DND-41 (cell line): ENCODE data around the gene TUBG1.

Experiments
- EZH2 ChIP-seq: IDR thresholded peaks from 3 replicates; pipeline ENCODE4 v1.6.1; 2012; ENCODE audit warnings: borderline replicate concordance, low read depth, mild to moderate bottlenecking, moderate library complexity, low read length, inconsistent platforms; ENCODE audit not compliant: severe bottlenecking
- TF ChIP-seq, protein P1 (sequence below): IDR thresholded peaks from 2 replicates; pipeline ENCODE4 v1.5.1; 2012; ENCODE audit warnings: borderline replicate concordance, low read length, moderate library complexity, mild to moderate bottlenecking; ENCODE audit not compliant: poor library complexity, severe bottlenecking; ENCODE audit errors: extremely low read depth

DNA sequence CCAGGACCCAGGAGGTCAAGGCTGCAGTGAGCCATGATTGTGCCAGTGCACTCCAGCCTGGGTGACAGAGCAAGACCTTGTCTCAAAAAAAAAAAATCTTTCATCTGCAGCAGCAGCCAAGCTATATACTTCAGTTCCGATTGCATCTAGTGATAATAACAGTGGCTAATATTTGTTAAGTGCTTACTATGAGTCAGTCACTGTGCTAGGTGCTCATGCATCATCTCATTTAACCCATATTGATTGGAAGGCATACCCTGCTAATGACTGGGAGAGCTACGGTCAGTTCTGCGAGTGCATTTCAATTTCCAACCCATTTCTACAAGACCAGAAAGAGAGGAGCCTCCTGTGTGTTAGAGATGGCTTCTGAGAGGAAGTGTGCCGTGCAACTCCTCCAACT is 41.9 kb downstream of the TUBG1 start:
- TF ChIP-seq, protein P1, sequence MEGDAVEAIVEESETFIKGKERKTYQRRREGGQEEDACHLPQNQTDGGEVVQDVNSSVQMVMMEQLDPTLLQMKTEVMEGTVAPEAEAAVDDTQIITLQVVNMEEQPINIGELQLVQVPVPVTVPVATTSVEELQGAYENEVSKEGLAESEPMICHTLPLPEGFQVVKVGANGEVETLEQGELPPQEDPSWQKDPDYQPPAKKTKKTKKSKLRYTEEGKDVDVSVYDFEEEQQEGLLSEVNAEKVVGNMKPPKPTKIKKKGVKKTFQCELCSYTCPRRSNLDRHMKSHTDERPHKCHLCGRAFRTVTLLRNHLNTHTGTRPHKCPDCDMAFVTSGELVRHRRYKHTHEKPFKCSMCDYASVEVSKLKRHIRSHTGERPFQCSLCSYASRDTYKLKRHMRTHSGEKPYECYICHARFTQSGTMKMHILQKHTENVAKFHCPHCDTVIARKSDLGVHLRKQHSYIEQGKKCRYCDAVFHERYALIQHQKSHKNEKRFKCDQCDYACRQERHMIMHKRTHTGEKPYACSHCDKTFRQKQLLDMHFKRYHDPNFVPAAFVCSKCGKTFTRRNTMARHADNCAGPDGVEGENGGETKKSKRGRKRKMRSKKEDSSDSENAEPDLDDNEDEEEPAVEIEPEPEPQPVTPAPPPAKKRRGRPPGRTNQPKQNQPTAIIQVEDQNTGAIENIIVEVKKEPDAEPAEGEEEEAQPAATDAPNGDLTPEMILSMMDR = no peak
- no peak for TF ChIP-seq EZH2
